HepG2 (cell line): ENCODE data around the gene PTGR3. TPM values are rescaled to one million over a fixed set of nuclear protein-coding genes. Genes with fewer than 3 reads are reported as not detected.
A peak's percentile ranks its signal among the peaks of the same experiment; 100 is the strongest.

ENCODE experiments used
- ARID3A ChIP-seq: IDR thresholded peaks from 2 replicates; pipeline ENCODE4 v1.6.1; 2012; ENCODE audit warnings: low read depth, low read length, improper control_type of control experiment
- CEBPG ChIP-seq: IDR thresholded peaks from 2 replicates; pipeline ENCODE4 v1.6.1; 2016
- E2F5 ChIP-seq: sonication (generic); formaldehyde crosslinking; conservative IDR thresholded peaks from 2 replicates; pipeline ENCODE4 v1.4.0; 2020; ENCODE audit warnings: missing genetic modification reagents
- FOXJ3 ChIP-seq: sonication (generic); formaldehyde crosslinking; IDR thresholded peaks from 2 replicates; pipeline ENCODE4 v1.4.0; 2020; ENCODE audit warnings: missing genetic modification reagents, mild to moderate bottlenecking, borderline replicate concordance
- FOXP1 ChIP-seq, 2 experiments: fragments of 450-650 bp in 1 of 2; IDR thresholded peaks; 2 replicates each; pipeline ENCODE4 v1.6.1; 2017 to 2018; ENCODE audit warnings: antibody characterized with exemption in 1 of 2
- HIVEP1 ChIP-seq: sonication (generic); formaldehyde crosslinking; IDR thresholded peaks from 2 replicates; pipeline ENCODE4 v1.4.0; 2020; ENCODE audit warnings: mild to moderate bottlenecking, missing genetic modification reagents
- MTA1 ChIP-seq: sonication (generic); formaldehyde crosslinking; IDR thresholded peaks from 2 replicates; pipeline ENCODE4 v1.4.0; 2020; ENCODE audit warnings: missing genetic modification reagents, mild to moderate bottlenecking, borderline replicate concordance
- NR3C1 ChIP-seq: sonication (generic); formaldehyde crosslinking; IDR thresholded peaks from 2 replicates; pipeline ENCODE4 v1.4.0; 2020; ENCODE audit warnings: missing genetic modification reagents
- STAG1 ChIP-seq: sonication (generic); formaldehyde crosslinking; IDR thresholded peaks from 2 replicates; pipeline ENCODE4 v1.4.0; 2020; ENCODE audit warnings: missing genetic modification reagents
- USF2 ChIP-seq, 2 experiments: sonication (generic) in 1 of 2; formaldehyde crosslinking in 1 of 2; IDR thresholded peaks; 2 replicates each; pipeline versions ENCODE4 v1.5.1 to v1.6.1; 2011 to 2020; ENCODE audit warnings: borderline replicate concordance in 1 of 2, low read depth in 1 of 2, low read length in 1 of 2, mild to moderate bottlenecking in 1 of 2, missing genetic modification reagents in 1 of 2, moderate library complexity in 1 of 2
- ZNF260 ChIP-seq: sonication (generic); formaldehyde crosslinking; IDR thresholded peaks from 2 replicates; pipeline ENCODE4 v1.4.0; 2020; ENCODE audit warnings: missing genetic modification reagents, low read depth, mild to moderate bottlenecking, borderline replicate concordance
- ZNF280D ChIP-seq: sonication (generic); formaldehyde crosslinking; IDR thresholded peaks from 2 replicates; pipeline ENCODE4 v1.5.1; 2020; ENCODE audit warnings: mild to moderate bottlenecking, missing genetic modification reagents
- ZNF547 ChIP-seq: sonication (generic); formaldehyde crosslinking; IDR thresholded peaks from 2 replicates; pipeline ENCODE4 v1.5.1; 2020; ENCODE audit warnings: mild to moderate bottlenecking, missing genetic modification reagents
- ZNF687 ChIP-seq: sonication (generic); formaldehyde crosslinking; IDR thresholded peaks from 2 replicates; pipeline ENCODE4 v1.5.1; 2020; ENCODE audit warnings: mild to moderate bottlenecking, missing genetic modification reagents, moderate library complexity
- ZNF777 ChIP-seq: sonication (generic); formaldehyde crosslinking; IDR thresholded peaks from 2 replicates; pipeline ENCODE4 v1.4.0; 2020; ENCODE audit warnings: missing genetic modification reagents
- ZZZ3 ChIP-seq: sonication (generic); formaldehyde crosslinking; IDR thresholded peaks from 2 replicates; pipeline ENCODE4 v1.4.0; 2020; ENCODE audit warnings: missing genetic modification reagents, mild to moderate bottlenecking, borderline replicate concordance
- polyA plus RNA-seq, 8 experiments: library from polyadenylated mRNA; depleted of rRNA in 3 of 8; stranded (reverse) in 7 of 8; unstranded in 1 of 8; fragments of >200 nt; fragmentation: Illumina TruSeq in 4 of 8; extraction: Trizol in 4 of 8; gene quantifications; 2 replicates each; pipeline versions ENCODE4 v1.2.1 to v1.2.3, GENCODE V29; 2011 to 2016; ENCODE audit warnings: low read depth in 4 of 8, missing spikeins in 1 of 8, mixed read lengths in 1 of 8; ENCODE audit not compliant: insufficient read depth in 1 of 8
- total RNA-seq, 5 experiments: library from RNA; depleted of rRNA; stranded (reverse); fragments of >200 nt; fragmentation: Illumina TruSeq; extraction: Trizol; gene quantifications; 2 replicates each; pipeline ENCODE4 v1.2.3, GENCODE V29; 2016; ENCODE audit warnings: low read depth in 1 of 5

Gene PTGR3
- total and polyA plus RNA-seq, 2 of the 13 experiments (the other 11 are each of a cell fraction or from before 2014, with no cell fraction given), result 11.5 to 25.3 TPM

- TF ChIP-seq ZNF687 (CRISPR knock-in tag) (peak; percentile 62), USF2 (IDR thresholded peaks at IDR 0.05; ENCODE audit: low read depth, low read length) (no peak), USF2 (CRISPR knock-in tag; IDR thresholded peaks at IDR 0.05; ENCODE audit: borderline replicate concordance) (no peak), ZZZ3 (CRISPR knock-in tag) (no peak), HIVEP1 (no peak), MTA1 (CRISPR knock-in tag) (no peak), ZNF777 (peak; percentile 31), ARID3A (no peak), ZNF260 (CRISPR knock-in tag) (no peak), CEBPG (CRISPR knock-in tag) (no peak), STAG1 (CRISPR knock-in tag) (no peak), ZNF547 (CRISPR knock-in tag) (no peak), FOXJ3 (no peak), FOXP1 (IDR thresholded peaks at IDR 0.05) (no peak), FOXP1 (CRISPR knock-in tag; IDR thresholded peaks at IDR 0.05) (no peak), E2F5 (CRISPR knock-in tag) (no peak), ZNF280D (CRISPR knock-in tag) (no peak), NR3C1 (CRISPR knock-in tag) (no peak)
These were observed at the start of gene PTGR3 (continued) for GRCh38 chr18:75209129-75209950.
